Gastrocnemius medialis (tissue), 4 donors: ENCODE measurements around the gene PLPP3.

ENCODE experiments used
- CTCF ChIP-seq, 5 experiments: fragments of 450-650 bp in 3 of 5; fragments of 200-600 bp in 2 of 5; sonication (generic) in 2 of 5; IDR thresholded peaks in 4 of 5; conservative IDR thresholded peaks in 1 of 5; 1 replicate in 4 of 5; 2 replicates in 1 of 5; pipeline ENCODE4 v1.5.1; 2016 to 2019; ENCODE audit warnings: antibody characterized with exemption in 5 of 5, mild to moderate bottlenecking in 3 of 5, moderate library complexity in 3 of 5
- POLR2A ChIP-seq, 2 donors: fragments of 450-650 bp; IDR thresholded peaks; one replicate each; pipeline ENCODE4 v1.6.1; 2017; ENCODE audit warnings: antibody characterized with exemption in 2 of 2, mild to moderate bottlenecking in 2 of 2, moderate library complexity in 2 of 2

GRCh38 chr1:56506951-56507491 lies 72.3 kb downstream of the PLPP3 start:
- TF ChIP-seq CTCF (IDR thresholded peaks at IDR 0.05 in 4 of 5, conservative IDR thresholded peaks at IDR 0.05 in 1 of 5) (no peak), POLR2A (IDR thresholded peaks at IDR 0.05) (no peak)
